Effector memory CD8-positive, alpha-beta T cell (primary cell): ENCODE data around the gene MAP4K5.
A peak's percentile ranks its signal among the peaks of the same experiment; 100 is the strongest.
"Not testable (repeated sequence)": the region's sequence is repeated elsewhere in the genome, so short reads cannot be mapped to it uniquely, and the experiment has no call there.

Experiments used
- ATAC-seq: fragments of 150-1000 bp; cut with Tn5 transposase; replicated peaks from 2 replicates; pipeline ENCODE4 v1.10.0; 2021; ENCODE audit warnings: mild to moderate bottlenecking, moderate library complexity
- DNase-seq, 3 experiments: peaks; one replicate each; pipeline ENCODE4 v3.0.0; 2021
- H3K27ac Mint-ChIP-seq, 2 donors: one replicate each; pipeline ENCODE4 v1.8.0; 2022; ENCODE audit warnings: mild to moderate bottlenecking in 2 of 2, mixed read lengths in 2 of 2, moderate library complexity in 2 of 2
- H3K27me3 Mint-ChIP-seq, 2 donors: one replicate each; pipeline ENCODE4 v1.8.0; 2022; ENCODE audit warnings: mixed read lengths in 2 of 2
- H3K36me3 Mint-ChIP-seq: one replicate; pipeline ENCODE4 v1.8.0; 2022; ENCODE audit warnings: mild to moderate bottlenecking, moderate library complexity, mixed read lengths; ENCODE audit not compliant: insufficient read depth
- H3K4me1 Mint-ChIP-seq, 2 donors: one replicate each; pipeline ENCODE4 v1.8.0; 2022; ENCODE audit warnings: low read depth in 2 of 2, mixed read lengths in 2 of 2
- H3K4me3 Mint-ChIP-seq, 2 donors: one replicate each; pipeline ENCODE4 v1.8.0; 2022; ENCODE audit warnings: mild to moderate bottlenecking in 2 of 2, mixed read lengths in 2 of 2, moderate library complexity in 2 of 2
- H3K9me3 Mint-ChIP-seq, 2 donors: one replicate each; pipeline ENCODE4 v1.8.0; 2022; ENCODE audit warnings: mixed read lengths in 2 of 2

Gene MAP4K5

GRCh38 chr14:50544911-50545310 is 12.5 kb upstream of the MAP4K5 start:
- Mint-ChIP-seq H3K4me3 (no peak overlapping the region), H3K9me3 (no peaks in the 10 kb centered on the region), H3K27me3 (peaks cover 8 to 9% of the 10 kb centered on the region in 2 donors), H3K4me1 (peaks cover 2 to 18% of the 10 kb centered on the region in 2 donors), H3K36me3 (no peaks in the 10 kb centered on the region), H3K27ac (no peak overlapping the region)
- DNase-seq, result no peak
- ATAC-seq, result no peak

GRCh38 chr14:50542941-50543418 is 10.6 kb upstream of the MAP4K5 start:
- Mint-ChIP-seq H3K4me1 (peaks cover 2 to 18% of the 10 kb centered on the region in 2 donors), H3K27ac (no peak overlapping the region), H3K27me3 (peaks cover 0 to 8% of the 10 kb centered on the region in 2 donors), H3K36me3 (no peaks in the 10 kb centered on the region), H3K4me3 (no peak overlapping the region), H3K9me3 (no peaks in the 10 kb centered on the region)
- peak; percentile 78 for ATAC-seq
- peak; percentile 22 to 43 (median 31) for DNase-seq

- Mint-ChIP-seq H3K4me1 (peaks cover 2 to 18% of the 10 kb centered on the region in 2 donors), H3K27ac (peak overlapping the region in 1 of 2 donors; percentile 76), H3K36me3 (no peaks in the 10 kb centered on the region), H3K27me3 (peaks cover 0 to 8% of the 10 kb centered on the region in 2 donors), H3K4me3 (no peak overlapping the region), H3K9me3 (no peaks in the 10 kb centered on the region)
- DNase-seq (no peak), ATAC-seq (peak; percentile 57)
Measured at GRCh38 chr14:50541159-50541567, 8.8 kb upstream of the MAP4K5 start.

GRCh38 chr14:50539051-50539450 is 6.7 kb upstream of the MAP4K5 start:
- Mint-ChIP-seq H3K27me3 (no peaks in the 10 kb centered on the region), H3K4me1 (peaks cover 2 to 18% of the 10 kb centered on the region in 2 donors), H3K36me3 (no peaks in the 10 kb centered on the region), H3K27ac (no peak overlapping the region), H3K4me3 (no peak overlapping the region), H3K9me3 (no peaks in the 10 kb centered on the region)
- ATAC-seq (no peak), DNase-seq (no peak)

GRCh38 chr14:50538034-50538433 is 5.7 kb upstream of the MAP4K5 start:
- Mint-ChIP-seq H3K27ac (peak overlapping the region in 1 of 2 donors; percentile 22), H3K4me1 (peaks cover 5 to 20% of the 10 kb centered on the region in 2 donors)
- ATAC-seq, H3K4me3 Mint-ChIP-seq, H3K9me3 Mint-ChIP-seq, H3K36me3 Mint-ChIP-seq, DNase-seq, H3K27me3 Mint-ChIP-seq: not testable (repeated sequence)

- DNase-seq, result no peak
- peaks cover 7% of the 10 kb centered on the region for H3K36me3 Mint-ChIP-seq
- no peak overlapping the region for H3K4me3 Mint-ChIP-seq
- H3K27ac Mint-ChIP-seq, result no peak overlapping the region
- no peak for ATAC-seq
- H3K9me3 Mint-ChIP-seq, result no peaks in the 10 kb centered on the region
- H3K4me1 Mint-ChIP-seq, result peaks cover 13 to 26% of the 10 kb centered on the region in 2 donors
- no peaks in the 10 kb centered on the region for H3K27me3 Mint-ChIP-seq
Measured at GRCh38 chr14:50534997-50535396, 2.6 kb upstream of the MAP4K5 start.

GRCh38 chr14:50534416-50534815 is 2.0 kb upstream of the MAP4K5 start:
- DNase-seq (no peak), ATAC-seq (no peak)
- peaks cover 19 to 32% of the 10 kb centered on the region in 2 donors for H3K4me1 Mint-ChIP-seq
- peaks cover 7% of the 10 kb centered on the region for H3K36me3 Mint-ChIP-seq
- H3K4me3 Mint-ChIP-seq, result no peak overlapping the region
- H3K27me3 Mint-ChIP-seq, result no peaks in the 10 kb centered on the region
- H3K9me3 Mint-ChIP-seq, result no peaks in the 10 kb centered on the region
- no peak overlapping the region for H3K27ac Mint-ChIP-seq

GRCh38 chr14:50533806-50534205 is 1.4 kb upstream of the MAP4K5 start:
- Mint-ChIP-seq H3K27me3 (no peaks in the 10 kb centered on the region), H3K4me1 (peaks cover 24 to 38% of the 10 kb centered on the region in 2 donors), H3K4me3 (no peak overlapping the region), H3K36me3 (peaks cover 7% of the 10 kb centered on the region), H3K27ac (no peak overlapping the region), H3K9me3 (no peaks in the 10 kb centered on the region)
- ATAC-seq (no peak), DNase-seq (no peak)

GRCh38 chr14:50533241-50533705 is 904 bp upstream of the MAP4K5 start:
- DNase-seq (no peak), ATAC-seq (no peak)
- Mint-ChIP-seq H3K27ac (peak overlapping the region; percentile 80 to 87), H3K36me3 (peaks cover 7% of the 10 kb centered on the region), H3K4me3 (peak overlapping the region; percentile 89 to 90), H3K9me3 (no peaks in the 10 kb centered on the region), H3K27me3 (no peaks in the 10 kb centered on the region), H3K4me1 (peaks cover 24 to 40% of the 10 kb centered on the region in 2 donors)

GRCh38 chr14:50531595-50532501 is 521 bp downstream of the MAP4K5 start:
- Mint-ChIP-seq H3K27ac (peak overlapping the region; percentile 80 to 87), H3K9me3 (no peaks in the 10 kb centered on the region), H3K36me3 (peaks cover 7% of the 10 kb centered on the region), H3K27me3 (no peaks in the 10 kb centered on the region), H3K4me1 (peaks cover 26 to 44% of the 10 kb centered on the region in 2 donors), H3K4me3 (peak overlapping the region; percentile 89 to 90)
- ATAC-seq (peak; percentile 3), DNase-seq (peak; percentile 11 to 16 (median 13))

GRCh38 chr14:50530794-50531365 is 1.5 kb downstream of the MAP4K5 start:
- ATAC-seq (no peak), DNase-seq (no peak)
- peaks cover 31 to 53% of the 10 kb centered on the region in 2 donors for H3K4me1 Mint-ChIP-seq
- H3K4me3 Mint-ChIP-seq, result peak overlapping the region; percentile 89 to 90
- no peaks in the 10 kb centered on the region for H3K9me3 Mint-ChIP-seq
- peaks cover 7% of the 10 kb centered on the region for H3K36me3 Mint-ChIP-seq
- peak overlapping the region; percentile 80 to 87 for H3K27ac Mint-ChIP-seq
- no peaks in the 10 kb centered on the region for H3K27me3 Mint-ChIP-seq

- H3K36me3 Mint-ChIP-seq, result peaks cover 7% of the 10 kb centered on the region
- H3K27me3 Mint-ChIP-seq, result no peaks in the 10 kb centered on the region
- no peaks in the 10 kb centered on the region for H3K9me3 Mint-ChIP-seq
- peak overlapping the region in 1 of 2 donors; percentile 45 for H3K27ac Mint-ChIP-seq
- peak overlapping the region; percentile 89 to 90 for H3K4me3 Mint-ChIP-seq
- DNase-seq (no peak), ATAC-seq (no peak)
- H3K4me1 Mint-ChIP-seq, result peaks cover 31 to 54% of the 10 kb centered on the region in 2 donors
Measured at GRCh38 chr14:50530358-50530757, 2.0 kb downstream of the MAP4K5 start.

- DNase-seq (no peak), ATAC-seq (no peak)
- Mint-ChIP-seq H3K27ac (peak overlapping the region; percentile 2 to 45), H3K9me3 (no peaks in the 10 kb centered on the region), H3K4me3 (peak overlapping the region; percentile 89 to 90), H3K4me1 (peaks cover 38 to 62% of the 10 kb centered on the region in 2 donors), H3K27me3 (no peaks in the 10 kb centered on the region), H3K36me3 (peaks cover 11% of the 10 kb centered on the region)
Measured at GRCh38 chr14:50529288-50530179, 2.8 kb downstream of the MAP4K5 start.
